ENCODE results near the gene CDYL2. TPM values are rescaled to one million over a fixed set of nuclear protein-coding genes. Genes with fewer than 3 reads are reported as not detected.

CDYL2 gene
- total RNA-seq, 2 donors from 2014 or later = 9.9 to 12.8 TPM

DNA sequence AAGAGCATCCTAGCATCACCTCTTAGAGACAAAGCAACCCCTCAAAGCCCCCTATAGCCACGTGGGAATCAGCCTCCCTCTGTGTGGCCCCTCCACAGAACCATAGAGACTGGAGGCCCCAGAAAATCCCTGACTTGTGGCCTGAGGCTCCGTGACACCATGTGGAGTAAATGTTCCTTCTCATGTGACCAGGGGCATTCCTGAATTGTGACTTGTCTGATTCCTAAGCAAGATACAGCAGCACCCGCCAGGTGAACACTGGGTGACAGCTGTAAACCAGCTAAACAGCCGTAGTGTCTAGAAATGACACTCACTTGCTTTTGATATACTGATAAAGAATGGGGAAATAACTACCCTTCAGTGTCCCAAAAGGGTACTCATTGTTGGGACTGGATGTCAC, 184.6 kb downstream of the CDYL2 start:
- H3K36me3 Mint-ChIP-seq (ENCODE audit: low read depth) = peaks cover 14% of the 10 kb centered on the region
- H3K4me1 ChIP-seq (ENCODE audit: control insufficient read depth, insufficient read depth, low read length) = no peaks in the 10 kb centered on the region
- no peaks in the 10 kb centered on the region for H3K27me3 ChIP-seq (ENCODE audit: control insufficient read depth, insufficient read depth, low read length, poor library complexity, severe bottlenecking)
- no peaks in the 10 kb centered on the region for H3K27me3 Mint-ChIP-seq (ENCODE audit: insufficient read depth)
- peaks cover 4% of the 10 kb centered on the region for H3K4me1 Mint-ChIP-seq
- no peak overlapping the region for H3K27ac Mint-ChIP-seq
- peak; percentile 23 for DNase-seq
- H3K4me3 Mint-ChIP-seq = no peak overlapping the region
- 84 to 96% methylated on average over 4 of the region's 4 CpGs for WGBS, 2 experiments (ENCODE audit: insufficient coverage in 1 of 2, insufficient read length in 1 of 2)
- no peak overlapping the region for H3K9ac ChIP-seq (ENCODE audit: extremely low read depth, low read length, poor library complexity, severe bottlenecking)
- H3K4me3 ChIP-seq (ENCODE audit: low read length) = no peak overlapping the region
- H3K9me3 Mint-ChIP-seq = peaks cover 4% of the 10 kb centered on the region
- H3K27ac ChIP-seq (ENCODE audit: low read depth, low read length) = no peak overlapping the region
- TF ChIP-seq, protein P1, sequence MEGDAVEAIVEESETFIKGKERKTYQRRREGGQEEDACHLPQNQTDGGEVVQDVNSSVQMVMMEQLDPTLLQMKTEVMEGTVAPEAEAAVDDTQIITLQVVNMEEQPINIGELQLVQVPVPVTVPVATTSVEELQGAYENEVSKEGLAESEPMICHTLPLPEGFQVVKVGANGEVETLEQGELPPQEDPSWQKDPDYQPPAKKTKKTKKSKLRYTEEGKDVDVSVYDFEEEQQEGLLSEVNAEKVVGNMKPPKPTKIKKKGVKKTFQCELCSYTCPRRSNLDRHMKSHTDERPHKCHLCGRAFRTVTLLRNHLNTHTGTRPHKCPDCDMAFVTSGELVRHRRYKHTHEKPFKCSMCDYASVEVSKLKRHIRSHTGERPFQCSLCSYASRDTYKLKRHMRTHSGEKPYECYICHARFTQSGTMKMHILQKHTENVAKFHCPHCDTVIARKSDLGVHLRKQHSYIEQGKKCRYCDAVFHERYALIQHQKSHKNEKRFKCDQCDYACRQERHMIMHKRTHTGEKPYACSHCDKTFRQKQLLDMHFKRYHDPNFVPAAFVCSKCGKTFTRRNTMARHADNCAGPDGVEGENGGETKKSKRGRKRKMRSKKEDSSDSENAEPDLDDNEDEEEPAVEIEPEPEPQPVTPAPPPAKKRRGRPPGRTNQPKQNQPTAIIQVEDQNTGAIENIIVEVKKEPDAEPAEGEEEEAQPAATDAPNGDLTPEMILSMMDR (conservative IDR thresholded peaks at IDR 0.05) = no peak
- no peaks in the 10 kb centered on the region for H3K9me3 ChIP-seq (ENCODE audit: control insufficient read depth, low read length)
- no peaks in the 10 kb centered on the region for H3K36me3 ChIP-seq (ENCODE audit: control insufficient read depth, insufficient read depth, low read length)

DNA sequence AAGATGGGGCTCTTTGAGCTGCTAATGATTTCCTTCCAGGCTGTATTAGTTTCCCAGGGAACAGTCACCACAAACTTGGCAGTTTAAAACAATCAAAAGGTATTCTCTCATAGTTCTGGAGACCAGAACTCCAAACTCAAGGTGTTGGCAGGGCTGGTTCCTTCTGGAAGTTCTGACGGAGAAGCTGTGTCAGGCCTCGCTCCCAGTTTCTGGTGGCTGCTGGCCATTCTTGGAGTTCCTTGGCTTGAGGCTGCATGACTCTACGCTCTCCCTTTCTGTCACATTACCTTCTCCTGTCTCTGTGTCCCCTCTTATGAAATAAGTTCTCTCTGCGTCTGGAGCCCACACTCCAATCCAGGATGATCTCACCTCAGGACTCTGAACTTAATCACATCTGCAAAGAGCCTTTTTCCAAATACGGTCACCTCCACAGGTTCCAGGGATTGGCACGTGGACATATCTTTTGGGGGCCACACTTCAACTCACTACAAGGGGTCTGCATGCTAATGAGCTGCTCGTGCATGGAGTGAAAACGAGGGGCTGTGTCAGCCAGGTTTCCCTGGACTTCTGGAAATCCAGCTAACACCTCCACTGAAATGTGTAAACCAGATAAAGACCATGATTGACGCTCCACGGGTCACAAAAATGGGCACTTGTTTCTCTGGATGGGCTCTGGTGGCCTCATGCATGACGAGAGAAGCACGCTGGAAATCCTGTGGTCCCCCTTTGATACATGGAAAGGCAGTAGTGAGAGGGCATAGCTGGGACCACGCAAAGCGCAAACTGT, 185.3 kb downstream of the CDYL2 start:
- TF ChIP-seq, protein P1 (conservative IDR thresholded peaks at IDR 0.05) = no peak
- no peak overlapping the region for H3K4me3 Mint-ChIP-seq
- 95 to 96% methylated on average over 9 to 14 of the region's 14 CpGs for WGBS, 2 experiments (ENCODE audit: insufficient coverage in 1 of 2, insufficient read length in 1 of 2)
- peaks cover 16% of the 10 kb centered on the region for H3K36me3 Mint-ChIP-seq (ENCODE audit: low read depth)
- no peak overlapping the region for H3K9ac ChIP-seq (ENCODE audit: extremely low read depth, low read length, poor library complexity, severe bottlenecking)
- H3K9me3 ChIP-seq (ENCODE audit: control insufficient read depth, low read length) = no peaks in the 10 kb centered on the region
- peaks cover 3% of the 10 kb centered on the region for H3K9me3 Mint-ChIP-seq
- no peaks in the 10 kb centered on the region for H3K27me3 Mint-ChIP-seq (ENCODE audit: insufficient read depth)
- peak overlapping the region; percentile 37 for H3K27ac Mint-ChIP-seq
- no peak overlapping the region for H3K4me3 ChIP-seq (ENCODE audit: low read length)
- DNase-seq = no peak
- H3K4me1 Mint-ChIP-seq = peaks cover 4% of the 10 kb centered on the region
- H3K4me1 ChIP-seq (ENCODE audit: control insufficient read depth, insufficient read depth, low read length) = no peaks in the 10 kb centered on the region
- H3K27ac ChIP-seq (ENCODE audit: low read depth, low read length) = no peak overlapping the region
- no peaks in the 10 kb centered on the region for H3K27me3 ChIP-seq (ENCODE audit: control insufficient read depth, insufficient read depth, low read length, poor library complexity, severe bottlenecking)
- H3K36me3 ChIP-seq (ENCODE audit: control insufficient read depth, insufficient read depth, low read length) = no peaks in the 10 kb centered on the region

DNA sequence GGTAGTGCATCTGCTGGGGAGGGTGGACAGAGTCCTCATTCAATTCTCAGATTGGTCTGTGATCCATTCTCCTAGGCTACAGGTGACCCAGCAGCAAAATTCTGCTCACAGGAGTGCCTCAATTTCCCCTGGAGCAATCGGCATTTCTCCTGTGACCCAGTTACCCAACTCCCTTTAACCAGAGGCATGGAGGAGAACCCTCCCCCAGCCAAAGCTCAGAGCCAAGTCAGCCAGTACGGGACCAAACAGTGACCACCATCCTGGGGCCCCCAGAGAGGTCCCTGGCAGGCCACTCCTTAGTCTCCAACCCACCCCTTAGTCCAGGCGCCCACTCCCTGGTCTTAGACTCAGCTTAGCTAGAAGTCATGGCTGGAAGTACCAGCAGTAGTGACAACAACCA, 188.0 kb downstream of the CDYL2 start:
- no peak for DNase-seq
- no peak overlapping the region for H3K27ac ChIP-seq (ENCODE audit: low read depth, low read length)
- 92% methylated on average over 3 of the region's 3 CpGs; no CpG with 5 or more reads in 1 of the 2 experiments for WGBS, 2 experiments (ENCODE audit: insufficient coverage in 1 of 2, insufficient read length in 1 of 2)
- H3K4me3 Mint-ChIP-seq = no peak overlapping the region
- peaks cover 4% of the 10 kb centered on the region for H3K4me1 Mint-ChIP-seq
- no peak overlapping the region for H3K27ac Mint-ChIP-seq
- peaks cover 24% of the 10 kb centered on the region for H3K36me3 Mint-ChIP-seq (ENCODE audit: low read depth)
- no peaks in the 10 kb centered on the region for H3K27me3 ChIP-seq (ENCODE audit: control insufficient read depth, insufficient read depth, low read length, poor library complexity, severe bottlenecking)
- H3K9me3 Mint-ChIP-seq = peaks cover 3% of the 10 kb centered on the region
- H3K36me3 ChIP-seq (ENCODE audit: control insufficient read depth, insufficient read depth, low read length) = no peaks in the 10 kb centered on the region
- H3K9me3 ChIP-seq (ENCODE audit: control insufficient read depth, low read length) = no peaks in the 10 kb centered on the region
- H3K9ac ChIP-seq (ENCODE audit: extremely low read depth, low read length, poor library complexity, severe bottlenecking) = no peak overlapping the region
- H3K27me3 Mint-ChIP-seq (ENCODE audit: insufficient read depth) = no peaks in the 10 kb centered on the region
- TF ChIP-seq, protein P1 (conservative IDR thresholded peaks at IDR 0.05) = no peak
- H3K4me3 ChIP-seq (ENCODE audit: low read length) = no peak overlapping the region
- H3K4me1 ChIP-seq (ENCODE audit: control insufficient read depth, insufficient read depth, low read length) = no peaks in the 10 kb centered on the region

All from endodermal cell (in vitro differentiated cells).